ENCODE measurements around the gene CARD18.
"Not testable (repeated sequence)": the region's sequence is repeated elsewhere in the genome, so short reads cannot be mapped to it uniquely, and the experiment has no call there.

The CARD18 gene

DNA sequence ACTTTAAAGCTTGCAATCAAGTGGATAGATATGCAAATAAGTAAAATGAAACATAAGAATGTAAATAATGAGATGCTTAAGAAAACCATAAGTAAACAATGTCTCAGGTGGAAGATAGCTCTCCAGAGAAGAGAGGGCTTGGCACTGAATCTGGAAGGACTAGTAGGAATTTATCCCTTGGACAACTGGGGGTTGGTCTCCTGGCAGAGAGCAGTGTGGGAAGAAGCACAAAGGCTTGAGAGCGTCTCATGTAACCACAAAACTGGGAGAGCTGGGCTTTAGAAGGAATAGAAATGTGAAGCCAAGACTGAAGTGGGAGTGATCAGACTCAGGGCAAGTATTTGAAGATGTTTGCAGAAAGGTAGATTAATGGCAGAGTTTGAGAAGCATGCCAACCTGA, 31.3 kb downstream of the CARD18 start:
- peaks cover 16% of the 10 kb centered on the region for H3K4me1 Mint-ChIP-seq
- no peak for ATAC-seq
- H3K4me3 Mint-ChIP-seq, result no peak overlapping the region
- peaks cover 4% of the 10 kb centered on the region for H3K9me3 Mint-ChIP-seq
- H3K27ac Mint-ChIP-seq, result no peak overlapping the region
- peaks cover 57% of the 10 kb centered on the region for H3K27me3 Mint-ChIP-seq
- no peaks in the 10 kb centered on the region for H3K36me3 Mint-ChIP-seq

DNA sequence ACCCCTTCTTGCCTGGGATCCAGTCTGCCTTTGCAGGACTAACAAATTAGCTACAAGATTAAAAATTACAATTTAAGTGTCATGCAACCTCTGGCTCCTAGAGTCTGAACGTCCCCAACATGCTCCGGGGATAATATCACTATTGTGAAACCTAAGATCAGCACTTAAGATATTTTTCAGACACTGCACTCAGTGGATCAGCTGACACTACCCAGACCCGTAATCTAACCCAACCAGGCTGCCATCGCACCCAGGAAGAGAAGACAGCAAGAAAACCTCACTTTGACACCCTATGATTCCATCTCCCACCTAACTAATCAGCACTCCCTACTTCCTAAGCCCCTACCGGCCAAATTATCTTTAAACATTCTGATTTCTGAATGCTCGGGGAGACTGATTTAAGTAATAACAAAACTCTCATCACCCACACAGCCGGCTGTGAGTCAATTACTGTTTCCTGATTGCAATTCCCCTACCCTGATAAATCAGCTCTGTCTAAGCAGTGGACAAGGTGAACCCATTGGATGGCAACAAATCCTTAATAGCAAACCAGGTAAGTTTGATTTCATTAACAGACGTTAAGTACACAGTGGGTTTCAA, 32.2 kb downstream of the CARD18 start:
- not testable (repeated sequence) for H3K36me3 Mint-ChIP-seq, H3K4me3 Mint-ChIP-seq, ATAC-seq, H3K27ac Mint-ChIP-seq, H3K9me3 Mint-ChIP-seq
- Mint-ChIP-seq H3K27me3 (peaks cover 48% of the 10 kb centered on the region), H3K4me1 (peaks cover 16% of the 10 kb centered on the region)

DNA sequence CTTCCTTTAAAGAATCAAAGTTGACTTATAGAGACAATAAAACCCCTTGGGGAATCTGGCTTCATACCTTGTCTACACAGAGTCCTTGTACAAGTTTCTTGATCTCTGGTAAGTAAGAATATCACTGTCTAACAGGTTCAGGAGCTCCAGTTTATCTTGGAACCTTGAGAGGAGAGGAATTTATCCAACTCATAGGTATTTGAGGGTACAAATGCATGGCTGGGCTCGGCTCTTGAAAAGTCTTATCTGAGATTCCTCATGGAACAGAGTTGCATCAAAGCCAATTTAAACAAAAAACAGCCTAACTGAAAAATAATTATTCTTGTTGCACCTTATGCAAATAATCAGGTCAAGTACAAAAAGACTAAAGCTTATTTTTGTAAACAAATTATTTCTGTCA, 33.4 kb downstream of the CARD18 start:
- Mint-ChIP-seq H3K36me3 (no peaks in the 10 kb centered on the region), H3K27me3 (peaks cover 42% of the 10 kb centered on the region), H3K4me1 (peaks cover 19% of the 10 kb centered on the region), H3K27ac (no peak overlapping the region), H3K4me3 (no peak overlapping the region), H3K9me3 (peaks cover 4% of the 10 kb centered on the region)
- no peak for ATAC-seq

DNA sequence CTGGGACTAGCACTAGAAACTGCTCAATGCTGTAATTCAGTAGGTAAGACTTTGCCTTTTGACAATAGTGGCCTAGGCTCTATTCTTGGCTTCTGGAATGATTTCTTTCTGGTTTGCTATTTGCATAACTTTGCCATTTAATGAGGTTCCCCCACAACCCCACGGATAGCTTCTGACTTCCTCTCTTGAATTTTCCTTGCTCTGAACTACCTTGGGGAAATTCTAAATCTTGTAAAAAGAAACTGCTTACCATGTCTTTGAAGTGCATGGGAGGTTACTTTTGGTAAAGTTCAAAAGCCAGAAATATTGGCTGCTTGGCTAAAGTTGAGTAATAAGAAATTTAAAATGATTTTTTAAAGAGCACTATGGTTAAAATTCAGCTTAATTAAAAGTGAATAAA, 35.3 kb downstream of the CARD18 start:
- Mint-ChIP-seq H3K27ac (no peak overlapping the region), H3K27me3 (peaks cover 27% of the 10 kb centered on the region), H3K4me1 (peaks cover 6% of the 10 kb centered on the region), H3K36me3 (no peaks in the 10 kb centered on the region), H3K4me3 (no peak overlapping the region), H3K9me3 (peaks cover 4% of the 10 kb centered on the region)
- no peak for ATAC-seq

DNA sequence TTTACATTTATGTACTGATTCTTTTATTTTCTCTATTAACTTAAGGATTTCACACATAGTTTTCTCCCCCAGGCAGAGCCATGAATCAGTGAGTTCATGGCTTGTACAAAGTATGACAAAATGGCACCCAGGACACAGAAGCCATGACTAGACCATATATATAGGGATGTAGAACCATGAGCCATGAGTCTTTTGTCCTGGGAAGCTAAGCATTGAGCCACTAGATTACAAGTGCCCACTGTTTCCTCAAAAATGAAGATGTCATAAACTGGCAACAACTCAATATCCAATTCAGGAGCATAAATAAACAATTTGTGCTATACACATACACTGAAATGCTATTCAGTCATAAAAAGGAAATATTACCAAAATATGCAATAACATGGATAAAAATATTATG, 36.2 kb downstream of the CARD18 start:
- Mint-ChIP-seq H3K9me3 (peaks cover 4% of the 10 kb centered on the region), H3K27me3 (peaks cover 21% of the 10 kb centered on the region), H3K27ac (no peak overlapping the region), H3K4me3 (no peak overlapping the region), H3K4me1 (peaks cover 6% of the 10 kb centered on the region), H3K36me3 (no peaks in the 10 kb centered on the region)
- no peak for ATAC-seq

DNA sequence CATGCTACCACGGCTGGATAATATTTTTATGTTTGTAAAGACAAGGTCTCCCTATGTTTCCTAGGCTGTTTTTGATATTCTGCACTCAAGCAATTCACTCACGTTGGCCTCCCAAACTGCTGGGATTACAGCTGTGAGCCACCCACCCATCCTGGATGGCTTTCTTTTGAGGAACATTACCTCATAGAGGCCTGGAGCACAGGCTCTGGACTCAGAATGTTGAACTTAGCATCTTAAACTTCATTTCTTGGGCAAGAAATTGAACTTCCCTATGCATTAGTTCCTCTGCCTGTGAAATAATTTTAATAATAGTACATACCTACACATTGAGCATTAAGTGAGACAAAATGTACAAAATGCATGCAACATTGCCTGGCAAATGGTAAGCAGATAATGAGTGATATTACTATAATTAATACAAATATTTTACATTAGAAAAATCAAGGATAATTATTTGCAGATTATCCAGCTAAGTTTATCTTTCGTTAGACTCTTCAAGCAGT, 37.4 kb downstream of the CARD18 start:
- not testable (repeated sequence) for H3K36me3 Mint-ChIP-seq, ATAC-seq, H3K27me3 Mint-ChIP-seq, H3K27ac Mint-ChIP-seq, H3K4me1 Mint-ChIP-seq, H3K9me3 Mint-ChIP-seq, H3K4me3 Mint-ChIP-seq

DNA sequence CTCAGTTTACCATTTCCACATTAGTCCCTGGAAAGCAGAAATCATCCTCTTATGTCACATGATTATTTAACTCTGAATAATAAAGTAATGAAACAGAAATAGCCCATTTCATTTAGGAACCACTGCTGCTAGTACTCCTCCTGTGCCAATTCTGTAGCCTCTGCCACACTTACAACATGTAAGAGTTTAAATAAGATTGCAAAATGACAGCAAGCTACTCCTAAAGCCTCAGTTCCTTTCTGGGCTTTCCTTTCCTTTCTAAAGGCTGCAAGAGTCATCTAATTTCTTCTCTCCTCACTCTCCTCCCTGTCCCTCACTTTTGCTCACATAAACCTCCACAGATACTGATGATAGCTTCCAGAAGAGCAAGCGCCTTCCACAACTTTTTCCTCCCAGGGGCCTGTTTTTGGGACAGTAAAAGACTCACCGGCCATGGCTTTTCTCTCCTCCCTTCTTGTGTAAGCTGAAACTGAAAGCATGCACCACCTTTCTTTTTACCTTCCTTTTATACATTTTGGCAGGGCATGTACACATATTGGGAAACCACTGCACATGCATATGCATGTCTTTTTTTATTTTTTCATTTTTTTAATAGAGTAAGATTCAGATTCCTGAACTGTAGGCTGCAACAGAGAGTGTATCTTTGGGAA, 38.5 kb downstream of the CARD18 start:
- Mint-ChIP-seq H3K36me3 (no peaks in the 10 kb centered on the region), H3K27ac (no peak overlapping the region)

DNA sequence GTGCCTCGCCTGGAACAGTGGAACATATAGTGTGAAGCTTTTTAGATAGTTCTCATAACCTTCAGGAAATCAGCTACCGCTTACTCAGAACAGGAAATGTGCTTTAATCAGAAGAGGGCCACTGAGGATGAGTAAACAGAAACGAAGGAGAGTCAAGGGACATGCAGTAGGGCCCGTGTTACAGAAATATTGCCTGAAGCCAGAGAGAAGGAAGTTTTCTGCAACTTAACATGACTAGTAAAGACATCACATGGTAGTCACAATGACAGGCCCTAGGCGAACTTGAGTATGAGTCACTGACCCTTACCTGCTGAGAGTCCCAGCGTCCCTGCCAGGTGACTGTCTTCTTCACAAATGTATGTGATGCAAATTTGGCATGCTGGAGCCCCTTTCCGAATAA, 39.4 kb downstream of the CARD18 start:
- no peak overlapping the region for H3K4me3 Mint-ChIP-seq
- H3K27ac Mint-ChIP-seq, result no peak overlapping the region
- no peaks in the 10 kb centered on the region for H3K9me3 Mint-ChIP-seq
- peaks cover 6% of the 10 kb centered on the region for H3K4me1 Mint-ChIP-seq
- ATAC-seq, result no peak
- H3K36me3 Mint-ChIP-seq, result no peaks in the 10 kb centered on the region
- peaks cover 6% of the 10 kb centered on the region for H3K27me3 Mint-ChIP-seq

More for the DNA sequence above, 38.5 kb downstream of the CARD18 start:
- no peaks in the 10 kb centered on the region for H3K9me3 Mint-ChIP-seq
- no peak overlapping the region for H3K4me3 Mint-ChIP-seq
- no peak for ATAC-seq
- H3K27me3 Mint-ChIP-seq, result peaks cover 6% of the 10 kb centered on the region
- peaks cover 6% of the 10 kb centered on the region for H3K4me1 Mint-ChIP-seq

DNA sequence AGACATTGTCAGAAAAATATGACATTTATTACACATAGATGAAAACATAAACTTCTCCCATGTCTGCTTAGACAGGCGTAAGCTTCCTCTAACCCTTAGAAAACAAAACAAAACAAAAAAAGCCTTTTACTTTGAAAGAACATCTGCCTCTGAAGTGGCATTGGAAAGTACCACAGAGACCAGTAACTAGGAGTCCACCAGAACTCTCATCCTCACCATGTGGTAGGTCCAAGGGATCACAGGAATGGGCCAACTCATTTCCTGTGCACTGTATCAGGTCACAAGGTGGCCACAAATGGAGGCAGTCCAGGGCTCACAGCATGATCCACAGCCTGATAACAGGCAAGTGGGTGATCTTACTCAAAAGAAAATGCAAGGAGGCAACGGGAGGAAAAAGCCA, 40.0 kb downstream of the CARD18 start:
- not testable (repeated sequence) for H3K27me3 Mint-ChIP-seq, H3K4me1 Mint-ChIP-seq, ATAC-seq, H3K4me3 Mint-ChIP-seq, H3K9me3 Mint-ChIP-seq, H3K36me3 Mint-ChIP-seq, H3K27ac Mint-ChIP-seq

DNA sequence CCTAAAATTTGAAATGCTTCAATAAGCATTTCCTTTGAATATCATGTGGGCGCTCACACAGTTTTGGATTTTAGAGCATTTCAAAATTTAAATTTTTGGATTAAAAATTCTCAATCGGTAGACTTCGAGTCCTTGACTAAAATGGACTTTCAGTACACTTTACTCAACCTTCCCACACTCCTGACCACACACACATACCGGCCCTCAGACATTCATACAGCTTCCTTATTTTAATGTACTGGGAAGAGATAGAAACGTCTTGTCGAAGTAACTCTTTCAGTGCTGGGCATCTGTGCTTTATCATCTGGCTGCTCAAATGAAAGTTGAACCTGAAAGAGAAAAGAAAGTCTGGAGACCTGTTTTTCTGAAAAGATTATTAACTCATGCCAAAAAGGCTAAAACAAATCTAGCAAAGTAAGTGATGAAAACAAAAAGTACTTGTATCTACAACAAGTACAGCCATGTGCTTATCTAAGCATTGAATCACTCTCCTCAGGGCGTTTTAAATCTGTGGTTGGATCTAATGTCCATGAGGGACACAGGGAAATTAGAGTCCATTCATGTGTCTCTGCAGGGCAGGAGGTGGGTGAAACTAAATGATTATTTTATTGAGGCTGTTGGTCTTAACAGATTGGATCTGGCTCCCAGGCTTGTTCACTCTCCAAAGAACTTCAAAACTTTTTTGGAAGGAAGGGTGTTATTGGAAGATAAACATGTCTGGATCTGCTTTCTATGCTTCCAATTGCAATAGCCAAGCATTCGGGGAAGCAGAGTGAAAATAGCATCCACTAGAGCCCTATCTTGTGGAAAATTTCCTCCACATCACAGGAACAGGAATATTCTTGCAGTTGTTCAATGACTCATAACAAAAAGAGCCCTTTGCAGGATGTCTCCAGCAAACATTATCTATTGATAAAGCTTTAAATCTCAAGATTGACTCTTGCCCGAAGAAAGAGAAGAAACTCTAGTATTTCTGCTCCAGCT, 47.0 kb downstream of the CARD18 start:
- H3K4me1 Mint-ChIP-seq, result no peaks in the 10 kb centered on the region
- H3K27me3 Mint-ChIP-seq, result peaks cover 8% of the 10 kb centered on the region
- no peaks in the 10 kb centered on the region for H3K36me3 Mint-ChIP-seq
- ATAC-seq, result no peak
- no peak overlapping the region for H3K27ac Mint-ChIP-seq
- H3K4me3 Mint-ChIP-seq, result no peak overlapping the region
- H3K9me3 Mint-ChIP-seq, result no peaks in the 10 kb centered on the region
